Common myeloid progenitor, CD34-positive (primary cell): ENCODE measurements around the gene ADAMTS12.

Experiments
- CTCF ChIA-PET: fragments of 350-600 bp; sonication (Branson Sonifier 250); formaldehyde crosslinking; loops from one replicate; lab custom pipeline; 2021; ENCODE audit warnings: antibody characterized with exemption; lab: Charles Lee
- POLR2A ChIA-PET: fragments of 350-600 bp; sonication (Branson Sonifier 250); formaldehyde crosslinking; loops from one replicate; lab custom pipeline; 2021; ENCODE audit warnings: antibody characterized with exemption; lab: Charles Lee
- DNase-seq, 3 donors: peaks; one replicate each; pipeline versions ENCODE4 v3.0.0 to v3.0.0-alpha.2; 2013
- H3K27ac ChIP-seq, 2 experiments: 1 replicate in 1 of 2; 2 replicates in 1 of 2; pipeline ENCODE4 v1.7.0; 2013; ENCODE audit warnings: inconsistent platforms in 2 of 2, low read length in 2 of 2, mild to moderate bottlenecking in 2 of 2, low read depth in 1 of 2, moderate library complexity in 1 of 2; ENCODE audit not compliant: severe bottlenecking in 2 of 2, insufficient read depth in 1 of 2, poor library complexity in 1 of 2
- H3K27me3 ChIP-seq, 5 experiments: replicated peaks in 2 of 5; 1 replicate in 3 of 5; 2 replicates in 2 of 5; pipeline versions ENCODE4 v1.6.1 to v1.7.0; 2013; ENCODE audit warnings: low read length in 4 of 5, mild to moderate bottlenecking in 2 of 5, moderate library complexity in 2 of 5, inconsistent platforms in 1 of 5; ENCODE audit not compliant: insufficient read depth in 5 of 5, control insufficient read depth in 4 of 5
- H3K36me3 ChIP-seq, 4 experiments: 1 replicate in 2 of 4; 2 replicates in 2 of 4; pipeline versions ENCODE4 v1.6.1 to v1.7.0; 2013; ENCODE audit warnings: low read length in 3 of 4, control low read depth in 1 of 4, mild to moderate bottlenecking in 1 of 4; ENCODE audit not compliant: control insufficient read depth in 4 of 4, insufficient read depth in 4 of 4
- H3K4me1 ChIP-seq, 4 experiments: 1 replicate in 3 of 4; 2 replicates in 1 of 4; pipeline versions ENCODE4 v1.6.1 to v1.7.1; 2013; ENCODE audit warnings: low read length in 3 of 4, mild to moderate bottlenecking in 3 of 4, control low read depth in 1 of 4, inconsistent platforms in 1 of 4, moderate library complexity in 1 of 4; ENCODE audit not compliant: control insufficient read depth in 4 of 4, insufficient read depth in 4 of 4; ENCODE audit errors: control extremely low read depth in 1 of 4
- H3K4me3 ChIP-seq, 7 experiments: 1 replicate in 4 of 7; 2 replicates in 3 of 7; pipeline versions ENCODE4 v1.5.1 to v1.7.0; 2013; ENCODE audit warnings: mild to moderate bottlenecking in 7 of 7, low read length in 6 of 7, moderate library complexity in 6 of 7, inconsistent platforms in 2 of 7, low read depth in 2 of 7, control low read depth in 1 of 7; ENCODE audit not compliant: insufficient read depth in 4 of 7, control insufficient read depth in 1 of 7; ENCODE audit errors: extremely low read depth in 1 of 7
- H3K9me3 ChIP-seq, 5 experiments: 1 replicate in 4 of 5; 2 replicates in 1 of 5; pipeline versions ENCODE4 v1.6.1 to v1.7.1; 2013; ENCODE audit warnings: low read length in 4 of 5, mild to moderate bottlenecking in 2 of 5, inconsistent platforms in 1 of 5, low read depth in 1 of 5, moderate library complexity in 1 of 5; ENCODE audit not compliant: control insufficient read depth in 4 of 5, insufficient read depth in 2 of 5; ENCODE audit errors: control extremely low read depth in 1 of 5
- WGBS: methylation state at CpG from one replicate; pipeline ENCODE4 v1.1.5; 2013; ENCODE audit not compliant: insufficient coverage; 5-methylcytosine and 5-hydroxymethylcytosine counted together

The ADAMTS12 gene

GRCh38 chr5:33679791-33680190, 212.0 kb downstream of the ADAMTS12 start:
- POLR2A ChIA-PET = no interaction called here
- H3K4me3 ChIP-seq = no peak overlapping the region
- H3K36me3 ChIP-seq = no peaks in the 10 kb centered on the region
- peaks cover 0 to 13% (median 2%) of the 10 kb centered on the region in 4 experiments for H3K4me1 ChIP-seq
- DNase-seq = no peak
- H3K9me3 ChIP-seq = no peaks in the 10 kb centered on the region
- H3K27ac ChIP-seq = no peak overlapping the region
- WGBS = 100% methylated on average over 2 of the region's 2 CpGs
- CTCF ChIA-PET = no interaction called here
- no peaks in the 10 kb centered on the region for H3K27me3 ChIP-seq

DNA sequence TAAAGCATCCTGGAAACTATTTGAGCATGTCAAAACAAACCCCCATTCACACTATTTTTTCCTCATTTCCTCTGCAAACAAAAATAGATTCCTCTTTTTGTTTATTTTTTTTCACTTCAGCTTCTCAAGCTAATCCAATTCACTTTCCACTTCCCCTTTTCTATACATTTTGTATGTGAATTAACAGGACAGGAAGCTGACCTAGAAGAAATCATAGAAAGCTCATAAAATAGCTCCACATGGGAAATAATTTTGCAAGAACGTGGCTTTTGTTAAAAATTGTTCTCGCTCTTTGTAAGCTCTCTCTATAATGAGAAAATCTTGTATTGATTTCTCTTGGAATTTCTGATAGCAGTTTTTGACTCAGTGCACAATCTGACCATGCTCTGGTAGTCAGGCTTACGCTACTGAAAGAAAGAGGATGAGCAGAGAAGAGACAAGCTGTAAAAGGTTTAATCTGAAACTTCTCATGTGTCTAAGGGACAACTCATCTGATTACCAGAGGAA, 215.8 kb downstream of the ADAMTS12 start:
- WGBS = 100% methylated on average over 1 of the region's 3 CpGs
- no peaks in the 10 kb centered on the region for H3K36me3 ChIP-seq
- H3K27ac ChIP-seq = no peak overlapping the region
- H3K4me3 ChIP-seq = no peak overlapping the region
- peak in 2 of 3 donors; percentile 15 to 49 for DNase-seq
- ChIA-PET POLR2A (no interaction called here), CTCF (no interaction called here)
- no peaks in the 10 kb centered on the region for H3K27me3 ChIP-seq
- no peaks in the 10 kb centered on the region for H3K9me3 ChIP-seq
- peaks cover 0 to 13% (median 2%) of the 10 kb centered on the region in 4 experiments for H3K4me1 ChIP-seq

GRCh38 chr5:33671700-33672291, 220.0 kb downstream of the ADAMTS12 start:
- WGBS = 100% methylated on average over 1 of the region's 1 CpG
- no peak for DNase-seq
- POLR2A ChIA-PET = no interaction called here

GRCh38 chr5:33662722-33663427, 228.9 kb downstream of the ADAMTS12 start:
- ChIA-PET POLR2A (no interaction called here), CTCF (no interaction called here)

More at GRCh38 chr5:33671700-33672291, 220.0 kb downstream of the ADAMTS12 start:
- H3K4me1 ChIP-seq = peaks cover 0 to 13% (median 2%) of the 10 kb centered on the region in 4 experiments
- CTCF ChIA-PET = no interaction called here
- no peaks in the 10 kb centered on the region for H3K27me3 ChIP-seq
- no peak overlapping the region for H3K4me3 ChIP-seq
- no peak overlapping the region for H3K27ac ChIP-seq
- H3K36me3 ChIP-seq = no peaks in the 10 kb centered on the region
- H3K9me3 ChIP-seq = no peaks in the 10 kb centered on the region

GRCh38 chr5:33659526-33660169, 232.1 kb downstream of the ADAMTS12 start:
- H3K4me3 ChIP-seq = no peak overlapping the region
- POLR2A ChIA-PET = no interaction called here
- no peaks in the 10 kb centered on the region for H3K4me1 ChIP-seq
- CTCF ChIA-PET = interaction anchor here (0.7 to 1.3 kb wide), 2 partner anchors 9 to 216 kb away, joined by 3 read pairs; no protein-coding TSS in a partner anchor
- no peak overlapping the region for H3K27ac ChIP-seq
- no peak for DNase-seq
- no peaks in the 10 kb centered on the region for H3K36me3 ChIP-seq
- no peaks in the 10 kb centered on the region for H3K9me3 ChIP-seq
- no peaks in the 10 kb centered on the region for H3K27me3 ChIP-seq
- 80% methylated on average over 1 of the region's 2 CpGs for WGBS

More at GRCh38 chr5:33662722-33663427, 228.9 kb downstream of the ADAMTS12 start:
- Histone ChIP-seq H3K36me3 (no peaks in the 10 kb centered on the region), H3K4me1 (no peaks in the 10 kb centered on the region), H3K27me3 (no peaks in the 10 kb centered on the region), H3K4me3 (no peak overlapping the region), H3K27ac (no peak overlapping the region), H3K9me3 (no peaks in the 10 kb centered on the region)
- 93% methylated on average over 2 of the region's 8 CpGs for WGBS
- DNase-seq = no peak

GRCh38 chr5:33657804-33658440, 233.9 kb downstream of the ADAMTS12 start:
- CTCF ChIA-PET = no interaction called here
- POLR2A ChIA-PET = no interaction called here
- Histone ChIP-seq H3K27ac (no peak overlapping the region), H3K4me1 (no peaks in the 10 kb centered on the region), H3K27me3 (no peaks in the 10 kb centered on the region), H3K9me3 (no peaks in the 10 kb centered on the region), H3K36me3 (no peaks in the 10 kb centered on the region), H3K4me3 (no peak overlapping the region)
- no peak for DNase-seq
- WGBS = 96% methylated on average over 5 of the region's 5 CpGs
